ENCODE measurements around the gene FRAS1.

GRCh38 chr4:78058591-78059523 lies 1.7 kb downstream of the FRAS1 start:
- TF ChIP-seq POLR2A (IDR thresholded peaks at IDR 0.05; ENCODE audit: low read length) (no peak), JUNB (IDR thresholded peaks at IDR 0.05) (no peak)
